Amniotic stem cell (primary cell): ENCODE measurements around the gene SMIM36.
A peak's percentile ranks its signal among the peaks of the same experiment; 100 is the strongest.
"Not testable (repeated sequence)": the region's sequence is repeated elsewhere in the genome, so short reads cannot be mapped to it uniquely, and the experiment has no call there.

ENCODE experiments used
- DNase-seq: peaks from one replicate; lab custom pipeline; 2025; lab: John Stamatoyannopoulos, UW

The SMIM36 gene

GRCh38 chr17:55433629-55434422 is 77.4 kb downstream of the SMIM36 start:
- peak; percentile 37 for DNase-seq

GRCh38 chr17:55433029-55433628 is 78.1 kb downstream of the SMIM36 start:
- DNase-seq: no peak

- DNase-seq: no peak
These were observed 78.8 kb downstream of the SMIM36 start for GRCh38 chr17:55432358-55433028.

GRCh38 chr17:55431914-55432313 is 79.3 kb downstream of the SMIM36 start:
- not testable (repeated sequence) for DNase-seq

GRCh38 chr17:55430541-55431288 is 80.5 kb downstream of the SMIM36 start:
- no peak for DNase-seq

GRCh38 chr17:55427587-55427882 is 83.7 kb downstream of the SMIM36 start:
- DNase-seq: no peak

- no peak for DNase-seq
These were observed 84.2 kb downstream of the SMIM36 start for GRCh38 chr17:55426851-55427586.

GRCh38 chr17:55424893-55425540 is 86.2 kb downstream of the SMIM36 start:
- no peak for DNase-seq

- DNase-seq: no peak
These were observed 87.7 kb downstream of the SMIM36 start for GRCh38 chr17:55423535-55423934.

GRCh38 chr17:55422828-55423164 is 88.5 kb downstream of the SMIM36 start:
- not testable (repeated sequence) for DNase-seq

- DNase-seq: no peak
These were observed 89.9 kb downstream of the SMIM36 start, which contains the start of gene MMD for GRCh38 chr17:55421179-55421934. Gene MMD (minus strand): TSS chr17:55421835. CDS start chr17:55421695, 140 bp downstream.

- peak; percentile 11 for DNase-seq
These were observed 90.5 kb downstream of the SMIM36 start for GRCh38 chr17:55420776-55421178.

- DNase-seq: no peak
These were observed 91.0 kb downstream of the SMIM36 start for GRCh38 chr17:55420067-55420775.

- no peak for DNase-seq
These were observed 92.6 kb downstream of the SMIM36 start for GRCh38 chr17:55418369-55419268.

- no peak for DNase-seq
These were observed 93.6 kb downstream of the SMIM36 start for GRCh38 chr17:55417411-55418268.

GRCh38 chr17:55416470-55417052 is 94.7 kb downstream of the SMIM36 start:
- no peak for DNase-seq

- DNase-seq: no peak
These were observed 95.3 kb downstream of the SMIM36 start for GRCh38 chr17:55416000-55416399.
